Measurements from ENCODE around the gene NFAM1. TPM values are rescaled to one million over a fixed set of nuclear protein-coding genes. Genes with fewer than 3 reads are reported as not detected.

NFAM1 gene
- total and polyA plus RNA-seq, 2 experiments from 2014 or later, result 0.53 to 1.0 TPM

GRCh38 chr22:42389143-42389542 is 43.1 kb downstream of the NFAM1 start:
- no peak overlapping the region for H2AFZ ChIP-seq
- no peak for DNase-seq (ENCODE audit: low spot score)
- H3K9me2 ChIP-seq (replicated peaks; ENCODE audit: insufficient read depth), result no peaks in the 10 kb centered on the region
- WGBS (ENCODE audit: low lambda C conversion rate, missing lambda C conversion rate), result 81% methylated on average over 7 of the region's 7 CpGs
- H3K27ac ChIP-seq, result no peak overlapping the region
- H3K4me2 ChIP-seq, result no peak overlapping the region
- no peaks in the 10 kb centered on the region for H3K4me1 ChIP-seq (ENCODE audit: insufficient read depth)
- no peaks in the 10 kb centered on the region for H3K27me3 ChIP-seq
- no peaks in the 10 kb centered on the region for H3K9me3 ChIP-seq (ENCODE audit: low read depth)
- no peak for TF ChIP-seq EZH2 (IDR thresholded peaks at IDR 0.05; ENCODE audit: borderline replicate concordance)
- TF ChIP-seq, protein P1, sequence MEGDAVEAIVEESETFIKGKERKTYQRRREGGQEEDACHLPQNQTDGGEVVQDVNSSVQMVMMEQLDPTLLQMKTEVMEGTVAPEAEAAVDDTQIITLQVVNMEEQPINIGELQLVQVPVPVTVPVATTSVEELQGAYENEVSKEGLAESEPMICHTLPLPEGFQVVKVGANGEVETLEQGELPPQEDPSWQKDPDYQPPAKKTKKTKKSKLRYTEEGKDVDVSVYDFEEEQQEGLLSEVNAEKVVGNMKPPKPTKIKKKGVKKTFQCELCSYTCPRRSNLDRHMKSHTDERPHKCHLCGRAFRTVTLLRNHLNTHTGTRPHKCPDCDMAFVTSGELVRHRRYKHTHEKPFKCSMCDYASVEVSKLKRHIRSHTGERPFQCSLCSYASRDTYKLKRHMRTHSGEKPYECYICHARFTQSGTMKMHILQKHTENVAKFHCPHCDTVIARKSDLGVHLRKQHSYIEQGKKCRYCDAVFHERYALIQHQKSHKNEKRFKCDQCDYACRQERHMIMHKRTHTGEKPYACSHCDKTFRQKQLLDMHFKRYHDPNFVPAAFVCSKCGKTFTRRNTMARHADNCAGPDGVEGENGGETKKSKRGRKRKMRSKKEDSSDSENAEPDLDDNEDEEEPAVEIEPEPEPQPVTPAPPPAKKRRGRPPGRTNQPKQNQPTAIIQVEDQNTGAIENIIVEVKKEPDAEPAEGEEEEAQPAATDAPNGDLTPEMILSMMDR (IDR thresholded peaks at IDR 0.05; ENCODE audit: poor library complexity), result no peak
- TF ChIP-seq EZH2phosphoT487 (IDR thresholded peaks at IDR 0.05; ENCODE audit: low read depth, severe bottlenecking, unreplicated experiment), result no peak
- H3K36me3 ChIP-seq (replicated peaks; ENCODE audit: insufficient read depth, low read depth), result no peaks in the 10 kb centered on the region
- no peaks in the 10 kb centered on the region for H4K20me1 ChIP-seq (ENCODE audit: insufficient read depth, poor library complexity, severe bottlenecking)
- no peaks in the 10 kb centered on the region for H3K79me2 ChIP-seq
- no peak overlapping the region for H3K4me3 ChIP-seq

DNA sequence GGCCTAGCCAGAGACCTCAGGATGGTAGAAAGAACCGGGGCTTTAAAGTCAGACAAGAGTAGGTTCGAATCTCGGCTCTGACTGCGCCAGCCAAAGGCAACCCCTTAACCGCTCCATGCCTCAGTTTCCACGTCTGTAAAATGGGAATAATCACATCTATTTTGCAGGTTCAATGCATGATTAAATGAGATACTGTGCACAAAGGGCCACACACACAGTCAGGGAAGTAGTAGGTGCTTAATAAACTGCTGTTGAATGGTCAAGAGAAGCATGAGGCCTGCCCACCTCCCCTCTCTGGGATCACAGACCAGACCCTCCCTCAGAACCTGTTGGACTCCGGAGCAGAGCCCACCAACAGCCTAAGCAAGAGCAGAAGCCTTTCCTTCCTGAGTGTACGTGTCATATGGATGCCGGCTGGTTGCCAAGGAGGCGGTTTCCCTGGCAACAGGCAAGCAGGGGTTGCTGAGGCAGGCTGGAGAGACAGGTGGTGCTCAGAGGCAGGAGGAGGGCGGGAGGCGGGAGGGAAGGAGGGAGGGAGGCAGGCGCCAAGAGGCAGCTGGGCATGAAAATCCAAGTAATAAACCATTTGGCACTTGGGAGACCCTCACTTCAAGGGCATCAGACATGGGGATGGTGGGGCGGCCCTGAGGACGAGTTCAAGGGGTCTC is 43.9 kb downstream of the NFAM1 start:
- Histone ChIP-seq H2AFZ (no peak overlapping the region), H3K4me1 (ENCODE audit: insufficient read depth) (no peaks in the 10 kb centered on the region), H3K36me3 (replicated peaks; ENCODE audit: insufficient read depth, low read depth) (no peaks in the 10 kb centered on the region), H3K9me3 (ENCODE audit: low read depth) (no peaks in the 10 kb centered on the region), H4K20me1 (ENCODE audit: insufficient read depth, poor library complexity, severe bottlenecking) (no peaks in the 10 kb centered on the region), H3K4me2 (no peak overlapping the region), H3K79me2 (no peaks in the 10 kb centered on the region), H3K27ac (no peak overlapping the region), H3K27me3 (no peaks in the 10 kb centered on the region), H3K4me3 (no peak overlapping the region), H3K9me2 (replicated peaks; ENCODE audit: insufficient read depth) (no peaks in the 10 kb centered on the region)
- DNase-seq (ENCODE audit: low spot score), result no peak
- 79% methylated on average over 12 of the region's 15 CpGs for WGBS (ENCODE audit: low lambda C conversion rate, missing lambda C conversion rate)
- no peak for TF ChIP-seq EZH2 (IDR thresholded peaks at IDR 0.05; ENCODE audit: borderline replicate concordance)
- TF ChIP-seq, protein P1 (IDR thresholded peaks at IDR 0.05; ENCODE audit: poor library complexity), result no peak
- no peak for TF ChIP-seq EZH2phosphoT487 (IDR thresholded peaks at IDR 0.05; ENCODE audit: low read depth, severe bottlenecking, unreplicated experiment)

- no peak overlapping the region for H3K27ac ChIP-seq
- H3K36me3 ChIP-seq (replicated peaks; ENCODE audit: insufficient read depth, low read depth), result no peaks in the 10 kb centered on the region
- no peak for TF ChIP-seq EZH2 (IDR thresholded peaks at IDR 0.05; ENCODE audit: borderline replicate concordance)
- TF ChIP-seq, protein P1 (IDR thresholded peaks at IDR 0.05; ENCODE audit: poor library complexity), result no peak
- no peak for TF ChIP-seq EZH2phosphoT487 (IDR thresholded peaks at IDR 0.05; ENCODE audit: low read depth, severe bottlenecking, unreplicated experiment)
- H2AFZ ChIP-seq, result no peak overlapping the region
- no peak overlapping the region for H3K4me2 ChIP-seq
- no peak overlapping the region for H3K4me3 ChIP-seq
- no peaks in the 10 kb centered on the region for H3K4me1 ChIP-seq (ENCODE audit: insufficient read depth)
- no peaks in the 10 kb centered on the region for H3K9me3 ChIP-seq (ENCODE audit: low read depth)
- H3K27me3 ChIP-seq, result no peaks in the 10 kb centered on the region
- H3K9me2 ChIP-seq (replicated peaks; ENCODE audit: insufficient read depth), result no peaks in the 10 kb centered on the region
- WGBS (ENCODE audit: low lambda C conversion rate, missing lambda C conversion rate), result 91% methylated on average over 6 of the region's 6 CpGs
- DNase-seq (ENCODE audit: low spot score), result no peak
- no peaks in the 10 kb centered on the region for H4K20me1 ChIP-seq (ENCODE audit: insufficient read depth, poor library complexity, severe bottlenecking)
- H3K79me2 ChIP-seq, result no peaks in the 10 kb centered on the region
Observed at GRCh38 chr22:42387631-42388030, 44.6 kb downstream of the NFAM1 start.
